Measurements from ENCODE around the gene EID2.
A peak's percentile ranks its signal among the peaks of the same experiment; 100 is the strongest.

The EID2 gene

GRCh38 chr19:39500543-39500942, 39.4 kb downstream of the EID2 start:
- DNase-seq = no peak

DNA sequence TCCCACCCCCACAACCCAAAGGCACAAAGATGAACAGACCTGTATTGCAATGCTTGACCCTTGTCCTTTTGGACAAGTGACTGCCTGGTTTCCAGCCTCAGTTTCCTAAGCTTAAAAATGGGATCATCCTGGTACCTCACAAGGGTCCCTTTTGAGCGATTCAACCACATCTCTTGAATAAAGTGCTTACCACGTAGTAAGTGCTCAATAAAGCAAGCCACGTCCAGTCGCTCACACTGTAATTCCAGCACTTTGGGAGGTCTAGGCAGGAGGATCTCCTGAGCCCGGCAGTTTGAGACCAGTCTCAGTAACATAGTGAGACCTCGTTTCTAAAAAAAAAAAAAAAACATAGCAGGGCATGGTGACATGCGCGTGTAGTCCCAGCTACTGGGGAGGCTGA, 40.0 kb downstream of the EID2 start:
- DNase-seq = no peak

DNA sequence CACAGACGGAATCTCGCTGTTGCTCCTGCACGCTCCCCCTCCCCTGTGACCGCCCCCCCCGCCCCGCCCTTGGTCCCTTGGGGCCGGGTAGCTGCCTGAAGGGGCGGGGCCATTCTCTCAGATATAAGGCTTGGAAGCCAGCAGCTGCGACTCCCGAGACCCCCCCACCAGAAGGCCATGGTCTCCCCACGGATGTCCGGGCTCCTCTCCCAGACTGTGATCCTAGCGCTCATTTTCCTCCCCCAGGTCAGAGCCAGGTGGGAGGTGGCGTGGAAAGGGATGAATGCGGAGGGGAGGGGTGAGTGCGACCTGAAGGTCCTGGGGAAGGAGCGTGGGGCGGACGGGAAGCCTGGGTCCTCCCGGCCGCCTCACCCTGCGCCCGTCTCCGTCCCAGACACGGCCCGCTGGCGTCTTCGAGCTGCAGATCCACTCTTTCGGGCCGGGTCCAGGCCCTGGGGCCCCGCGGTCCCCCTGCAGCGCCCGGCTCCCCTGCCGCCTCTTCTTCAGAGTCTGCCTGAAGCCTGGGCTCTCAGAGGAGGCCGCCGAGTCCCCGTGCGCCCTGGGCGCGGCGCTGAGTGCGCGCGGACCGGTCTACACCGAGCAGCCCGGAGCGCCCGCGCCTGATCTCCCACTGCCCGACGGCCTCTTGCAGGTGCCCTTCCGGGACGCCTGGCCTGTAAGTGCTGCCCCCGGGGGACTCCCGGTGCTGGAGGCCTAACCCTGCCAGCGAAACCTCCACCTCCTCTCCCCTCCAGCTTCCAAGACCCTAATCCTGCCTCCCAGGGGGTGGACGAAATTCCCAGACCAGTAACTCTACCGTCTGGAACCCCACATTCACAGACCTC, 40.9 kb downstream of the EID2 start, which contains the start of gene DLL3:
Gene DLL3 (plus strand): TSS at position 150 of the 845 bp plus-strand sequence. CDS start 28 bp downstream, at position 178.
- DNase-seq = peak; percentile 56

GRCh38 chr19:39497996-39498797, 41.8 kb downstream of the EID2 start:
- peak; percentile 86 for DNase-seq

DNA sequence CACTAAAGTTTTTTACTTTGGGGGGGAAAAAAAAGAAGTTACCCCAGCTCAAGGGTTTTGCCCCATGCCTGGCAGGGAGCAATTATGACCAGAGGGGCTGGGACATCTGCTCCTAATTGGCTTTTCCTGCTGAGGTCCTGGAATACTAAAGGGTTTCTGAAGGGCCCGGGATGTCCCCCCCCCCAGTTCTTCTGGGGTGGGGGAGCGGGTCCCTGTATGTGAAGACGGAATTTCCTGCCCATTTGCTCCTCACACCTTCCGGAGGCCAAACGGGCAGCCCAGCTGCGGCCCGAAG, 42.3 kb downstream of the EID2 start:
- DNase-seq = no peak

DNA sequence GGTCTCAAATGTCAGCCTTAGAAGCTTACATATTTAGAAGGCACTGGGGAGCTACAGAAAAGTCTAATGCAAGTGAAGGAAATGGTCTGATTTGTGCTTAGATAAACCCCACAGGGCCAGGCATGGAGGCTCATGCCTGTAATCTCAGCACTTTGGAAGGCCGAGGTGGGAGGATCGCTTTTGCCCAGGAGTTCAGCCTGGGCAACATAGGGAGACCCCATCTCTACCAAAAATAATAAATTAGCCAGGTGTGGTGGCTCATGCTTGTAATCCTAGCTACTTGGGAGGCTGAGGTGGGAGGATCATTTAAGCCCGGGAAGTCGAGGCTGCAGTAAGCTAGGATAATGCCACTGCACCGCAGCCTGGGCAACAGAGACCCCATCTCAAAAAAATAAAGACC, 43.9 kb downstream of the EID2 start:
- no peak for DNase-seq

GRCh38 chr19:39494661-39495060, 45.3 kb downstream of the EID2 start:
- no peak for DNase-seq

DNA sequence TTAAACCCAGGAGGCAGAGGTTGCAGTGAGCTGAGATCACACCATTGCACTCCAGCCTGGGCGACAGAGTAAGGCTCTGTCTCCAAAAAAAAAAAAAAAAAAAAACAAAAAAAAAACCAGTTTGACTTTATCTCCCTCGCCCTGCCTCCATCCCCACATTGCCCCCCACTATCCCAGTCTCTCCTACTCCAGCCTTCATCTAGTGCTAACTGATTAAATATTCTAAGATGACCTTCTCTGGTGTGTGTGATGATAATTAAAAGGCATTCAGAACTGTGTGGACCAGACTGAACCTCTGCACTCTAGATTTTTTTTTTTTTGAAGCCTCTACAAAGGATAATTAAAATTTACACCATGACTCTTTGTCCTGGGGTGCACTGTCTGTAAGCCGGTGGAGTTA, 47.2 kb downstream of the EID2 start:
- DNase-seq = no peak

- no peak for DNase-seq
These were observed 47.7 kb downstream of the EID2 start for GRCh38 chr19:39492225-39492624.

DNA sequence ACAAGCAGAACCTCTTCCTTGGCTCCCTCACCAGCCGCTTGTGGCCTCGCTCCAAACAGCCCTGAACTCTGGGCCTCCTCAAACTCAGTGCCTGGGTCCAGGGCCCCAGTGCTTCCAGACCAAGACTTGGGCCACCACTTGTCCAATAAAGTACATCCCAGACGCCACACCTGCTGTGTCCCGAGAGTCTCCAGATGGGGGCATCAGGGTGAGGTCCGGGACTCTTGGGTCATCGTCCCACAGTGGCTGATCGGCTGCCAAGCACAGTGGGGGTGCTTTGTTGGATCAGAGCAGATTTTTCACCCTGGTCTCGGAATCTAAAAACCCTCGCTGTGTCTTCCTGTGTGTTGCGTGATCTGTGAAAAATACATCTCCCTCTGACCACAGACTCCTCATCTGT, 50.2 kb downstream of the EID2 start:
- no peak for DNase-seq
